ENCODE measurements around the gene ZBTB24. TPM values are rescaled to one million over a fixed set of nuclear protein-coding genes. Genes with fewer than 3 reads are reported as not detected.

ZBTB24 gene
- total RNA-seq = 10.2 TPM

DNA sequence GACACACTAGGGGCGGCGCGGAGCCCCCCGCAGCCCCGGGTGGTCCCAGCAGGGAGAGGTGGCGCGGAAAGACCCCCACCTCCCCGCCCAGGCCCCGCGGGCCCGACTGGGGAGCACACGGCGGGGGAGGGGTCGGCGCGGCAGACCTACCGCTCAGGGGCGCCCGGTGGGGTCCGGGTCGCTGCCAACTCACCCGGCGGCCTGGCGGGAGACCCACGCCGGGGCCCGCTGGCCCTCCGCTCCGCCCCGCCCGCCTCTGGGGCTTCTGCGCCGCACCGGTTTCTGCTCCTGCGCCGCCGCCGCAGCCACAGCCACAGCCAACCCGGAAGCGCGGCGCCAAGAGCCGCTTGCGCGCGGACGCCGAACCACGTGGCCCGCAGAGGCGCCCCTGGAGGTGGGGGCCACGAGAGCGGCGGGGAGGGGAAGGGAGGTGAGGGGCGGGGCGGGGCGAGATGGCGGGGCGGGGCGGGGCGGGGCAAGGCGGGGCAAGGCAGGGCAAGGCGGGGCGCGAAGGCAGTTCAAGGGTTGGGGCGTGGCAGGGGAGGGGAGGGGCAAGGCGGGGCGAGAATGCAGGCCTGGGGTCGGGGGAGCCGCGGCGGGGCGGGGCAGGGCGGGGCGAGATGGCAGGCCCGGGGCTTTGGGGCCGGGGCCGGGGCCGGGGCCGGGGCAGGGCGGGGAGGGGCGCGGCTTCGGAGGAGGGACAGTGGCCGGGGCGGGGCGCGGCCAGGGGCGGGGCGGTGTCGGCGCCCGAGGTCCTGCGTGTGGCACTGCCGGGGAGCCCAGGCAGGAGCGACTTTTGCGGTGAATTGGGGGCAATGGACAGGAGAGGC is at the start of gene ZBTB24:
Gene ZBTB24, minus strand, starts transcription at position 315 of the 830 bp plus-strand sequence. CDS start 1,193 bp downstream, outside the sequence.
- intact Hi-C loops (cut with DNase I) = loop anchor here (1.0 to 5.0 kb wide), 5 partner anchors 28 to 386 kb away; partner anchors contain the start of genes AK9, CD164, CEP57L1 and FIG4
- no peaks in the 10 kb centered on the region for H3K27me3 ChIP-seq
- DNase-seq (ENCODE audit: low spot score in 2 of 2) = peak; percentile 61 to 94
- peaks cover 0 to 11% of the 10 kb centered on the region in 2 donors for H3K36me3 ChIP-seq
- TF ChIP-seq, protein P1, sequence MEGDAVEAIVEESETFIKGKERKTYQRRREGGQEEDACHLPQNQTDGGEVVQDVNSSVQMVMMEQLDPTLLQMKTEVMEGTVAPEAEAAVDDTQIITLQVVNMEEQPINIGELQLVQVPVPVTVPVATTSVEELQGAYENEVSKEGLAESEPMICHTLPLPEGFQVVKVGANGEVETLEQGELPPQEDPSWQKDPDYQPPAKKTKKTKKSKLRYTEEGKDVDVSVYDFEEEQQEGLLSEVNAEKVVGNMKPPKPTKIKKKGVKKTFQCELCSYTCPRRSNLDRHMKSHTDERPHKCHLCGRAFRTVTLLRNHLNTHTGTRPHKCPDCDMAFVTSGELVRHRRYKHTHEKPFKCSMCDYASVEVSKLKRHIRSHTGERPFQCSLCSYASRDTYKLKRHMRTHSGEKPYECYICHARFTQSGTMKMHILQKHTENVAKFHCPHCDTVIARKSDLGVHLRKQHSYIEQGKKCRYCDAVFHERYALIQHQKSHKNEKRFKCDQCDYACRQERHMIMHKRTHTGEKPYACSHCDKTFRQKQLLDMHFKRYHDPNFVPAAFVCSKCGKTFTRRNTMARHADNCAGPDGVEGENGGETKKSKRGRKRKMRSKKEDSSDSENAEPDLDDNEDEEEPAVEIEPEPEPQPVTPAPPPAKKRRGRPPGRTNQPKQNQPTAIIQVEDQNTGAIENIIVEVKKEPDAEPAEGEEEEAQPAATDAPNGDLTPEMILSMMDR (IDR thresholded peaks at IDR 0.05) = peak in 1 of 3 experiments; percentile 14
- H3K4me1 ChIP-seq = peaks cover 8 to 31% of the 10 kb centered on the region in 2 donors
- H3K4me3 ChIP-seq = peak within 1 kb of the TSS; percentile 88 to 99
- H3K9me3 ChIP-seq = no peaks in the 10 kb centered on the region
- peak within 1 kb of the TSS; percentile 78 to 81 for H3K27ac ChIP-seq

DNA sequence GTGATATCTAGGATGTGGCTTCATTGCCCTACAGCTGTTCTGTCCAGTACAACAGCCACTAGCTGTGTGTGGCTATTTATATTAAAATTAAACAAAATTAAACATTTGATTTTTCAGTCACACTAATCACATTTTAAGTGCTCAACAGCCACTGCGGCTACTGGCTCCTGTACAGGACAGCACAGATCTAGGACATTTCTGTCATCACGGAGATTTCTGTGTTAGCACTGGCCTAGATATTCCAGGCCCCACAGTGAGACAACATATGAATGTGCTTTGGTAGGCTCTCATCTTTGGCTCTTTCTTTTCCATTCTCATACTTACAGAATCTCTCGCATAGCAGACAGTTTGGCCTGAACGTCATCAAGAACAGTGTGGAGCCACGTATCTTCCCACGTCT is 48.4 kb upstream of the ZBTB24 start:
- TF ChIP-seq, protein P1 (IDR thresholded peaks at IDR 0.05) = no peak
- DNase-seq (ENCODE audit: low spot score in 2 of 2) = no peak
- Histone ChIP-seq H3K27ac (no peak overlapping the region), H3K4me3 (no peak overlapping the region), H3K4me1 (no peaks in the 10 kb centered on the region), H3K27me3 (no peaks in the 10 kb centered on the region), H3K36me3 (no peaks in the 10 kb centered on the region), H3K9me3 (no peaks in the 10 kb centered on the region)
- intact Hi-C loops (cut with DNase I) = no loop called here

GRCh38 chr6:109527989-109528388 is 45.0 kb upstream of the ZBTB24 start:
- DNase-seq (ENCODE audit: low spot score in 2 of 2) = no peak
- TF ChIP-seq, protein P1 (IDR thresholded peaks at IDR 0.05) = no peak
- Histone ChIP-seq H3K4me3 (no peak overlapping the region), H3K9me3 (no peaks in the 10 kb centered on the region), H3K4me1 (no peaks in the 10 kb centered on the region), H3K27ac (no peak overlapping the region), H3K27me3 (no peaks in the 10 kb centered on the region), H3K36me3 (no peaks in the 10 kb centered on the region)
- intact Hi-C loops (cut with DNase I) = loop anchor here (2.0 to 5.0 kb wide), 2 partner anchors 511 to 524 kb away; no protein-coding TSS in a partner anchor

- Histone ChIP-seq H3K4me1 (no peaks in the 10 kb centered on the region), H3K9me3 (no peaks in the 10 kb centered on the region), H3K27me3 (no peaks in the 10 kb centered on the region), H3K27ac (no peak overlapping the region), H3K4me3 (no peak overlapping the region), H3K36me3 (no peaks in the 10 kb centered on the region)
- intact Hi-C loops (cut with DNase I) = loop anchor here (2.0 to 5.0 kb wide), 2 partner anchors 512 to 525 kb away; no protein-coding TSS in a partner anchor
- TF ChIP-seq, protein P1 (IDR thresholded peaks at IDR 0.05) = peak; percentile 30 to 57 (median 40)
- no peak for DNase-seq (ENCODE audit: low spot score in 2 of 2)
Observed at GRCh38 chr6:109526905-109527628, 44.0 kb upstream of the ZBTB24 start.

GRCh38 chr6:109524129-109524528 is 41.1 kb upstream of the ZBTB24 start:
- Histone ChIP-seq H3K36me3 (no peaks in the 10 kb centered on the region), H3K9me3 (no peaks in the 10 kb centered on the region), H3K27me3 (no peaks in the 10 kb centered on the region), H3K27ac (no peak overlapping the region), H3K4me1 (no peaks in the 10 kb centered on the region), H3K4me3 (no peak overlapping the region)
- intact Hi-C loops (cut with DNase I) = no loop called here
- TF ChIP-seq, protein P1 (IDR thresholded peaks at IDR 0.05) = no peak
- DNase-seq (ENCODE audit: low spot score in 2 of 2) = no peak

All from ascending aorta (tissue), 2 donors.